Right kidney (tissue), 1 donor: ENCODE results near the gene ENOX1.

ENCODE experiments used
- DNase-seq: peaks from one replicate; pipeline ENCODE4 v3.0.0-alpha.2; 2016

ENOX1 gene

DNA sequence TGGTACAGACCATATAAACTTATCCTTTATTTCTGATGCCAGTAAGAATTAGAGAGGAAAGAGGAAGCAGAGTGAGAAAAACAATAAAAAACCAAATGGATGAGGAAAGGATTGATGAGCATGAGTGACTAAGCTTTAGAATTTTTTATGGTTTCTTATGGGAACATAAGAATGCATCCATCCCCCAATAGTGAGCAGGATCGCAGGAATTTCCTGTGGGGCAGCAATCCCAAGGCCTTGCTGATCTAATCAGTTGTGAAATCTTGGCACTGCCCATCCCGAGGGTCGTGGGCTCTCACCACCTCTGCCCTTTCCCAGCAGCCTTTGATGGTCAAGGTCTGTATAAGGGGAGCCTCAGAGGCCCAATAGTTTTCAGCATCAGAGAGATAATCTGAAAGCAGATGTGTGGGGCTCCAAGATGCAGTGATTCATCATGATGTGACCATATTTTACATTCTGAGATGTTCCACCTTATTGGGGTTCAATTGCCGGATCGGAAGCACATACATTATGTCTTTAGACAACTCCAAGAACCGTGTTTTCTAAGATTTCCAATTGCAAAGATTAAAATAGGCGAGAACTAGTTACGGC lies 541.3 kb downstream of the ENOX1 start:
- no peak for DNase-seq

DNA sequence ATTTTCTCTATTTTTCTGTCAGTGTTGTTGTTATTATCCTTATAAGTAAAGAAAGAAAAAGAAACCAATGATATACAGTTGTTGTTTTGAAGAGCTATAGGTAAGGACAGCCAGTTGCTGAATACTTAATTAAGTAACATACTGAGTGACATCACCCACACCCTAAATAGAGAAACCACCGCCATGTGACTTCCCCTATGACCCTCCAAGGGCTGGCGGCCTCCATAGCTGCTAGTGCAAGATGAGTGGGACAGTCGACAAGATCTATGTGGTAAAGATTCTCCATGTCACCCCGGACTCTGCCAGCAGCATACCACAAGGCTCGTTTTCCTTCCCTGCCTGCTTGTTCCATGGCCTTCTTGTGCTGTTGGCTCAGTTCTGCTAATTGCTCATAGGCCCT lies 542.3 kb downstream of the ENOX1 start:
- DNase-seq: no peak

DNA sequence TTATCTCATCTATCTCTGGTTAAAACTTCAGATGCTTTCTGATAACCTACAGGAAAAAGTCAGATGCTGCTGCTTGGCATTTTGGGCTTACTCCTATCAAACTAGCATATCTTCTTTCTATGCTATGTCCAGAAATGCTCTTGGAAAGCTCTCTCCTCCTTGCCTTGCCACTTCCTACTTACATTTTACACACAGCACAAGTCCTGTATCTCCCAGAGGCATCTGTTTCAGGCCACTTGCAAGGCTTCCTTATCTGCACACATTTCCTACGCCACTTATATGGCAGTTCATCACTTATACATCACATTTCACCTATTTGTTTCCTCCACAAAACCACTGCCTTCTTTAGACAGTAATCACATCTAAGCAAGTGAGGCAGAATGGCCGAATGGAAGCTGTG lies 543.1 kb downstream of the ENOX1 start:
- no peak for DNase-seq

DNA sequence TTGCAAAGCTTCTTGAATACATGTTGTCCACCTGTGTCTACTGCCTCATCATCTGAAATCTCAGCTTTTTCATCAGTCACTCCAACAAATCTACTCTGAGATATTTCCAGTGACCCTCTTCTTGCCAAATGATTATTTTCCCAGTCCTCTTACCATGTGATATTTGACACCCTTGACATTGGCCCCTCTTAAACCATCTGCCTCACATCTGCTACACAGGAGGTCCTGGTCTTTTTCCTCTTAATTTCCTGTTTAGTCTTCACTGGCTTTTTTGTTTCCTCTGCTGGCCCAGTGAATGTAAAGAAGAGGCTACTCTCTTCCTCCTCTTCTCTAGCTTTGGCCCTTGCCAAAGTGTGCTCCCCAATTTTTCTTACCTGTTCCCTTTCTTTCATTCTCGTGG lies 544.7 kb downstream of the ENOX1 start:
- DNase-seq: no peak

DNA sequence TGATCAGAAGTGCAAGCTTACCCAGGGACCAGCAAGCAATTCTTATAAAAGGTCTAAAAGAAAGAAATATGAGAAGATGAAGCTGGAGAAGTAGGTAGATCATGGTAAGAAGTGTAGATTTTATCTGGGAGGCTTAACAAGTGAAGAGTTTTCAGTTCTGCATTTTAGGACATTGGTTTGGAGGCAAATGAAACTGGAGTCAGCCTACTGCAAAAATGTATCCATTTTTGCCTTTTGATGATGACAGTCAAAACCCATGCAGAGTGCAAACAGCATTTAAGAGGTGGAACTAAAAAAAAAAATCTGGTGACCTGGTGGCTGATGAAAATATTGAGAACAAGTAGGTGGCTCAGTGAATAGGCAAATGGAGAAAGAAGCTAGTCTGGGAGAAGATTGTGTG lies 546.5 kb downstream of the ENOX1 start:
- DNase-seq: no peak

DNA sequence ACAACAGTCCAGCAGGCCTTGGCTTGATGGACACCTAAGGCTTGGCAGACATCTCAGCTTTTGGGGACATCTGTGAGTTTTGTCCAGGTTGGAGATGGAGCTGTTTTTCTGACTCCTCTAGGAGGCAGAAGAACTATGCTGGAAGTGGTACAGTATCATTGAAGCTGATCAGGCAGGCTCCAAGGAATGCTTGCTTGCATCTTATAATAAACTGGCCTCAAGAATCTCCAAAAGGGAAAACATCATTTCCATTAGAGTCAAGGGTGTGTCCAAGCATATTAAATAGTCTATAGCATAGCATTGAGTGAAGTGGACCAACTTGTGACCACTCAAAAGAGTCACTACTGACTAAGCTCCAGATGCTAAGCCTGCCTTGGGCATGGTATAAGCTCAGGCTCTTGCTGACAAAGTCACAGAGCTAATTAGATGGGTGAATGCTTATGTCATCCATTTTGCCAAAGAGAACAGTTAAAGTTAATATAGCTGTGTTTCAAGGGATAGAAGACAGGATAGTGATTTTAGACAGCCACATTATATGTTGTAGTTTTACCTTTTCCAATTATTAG lies 547.4 kb downstream of the ENOX1 start:
- no peak for DNase-seq

DNA sequence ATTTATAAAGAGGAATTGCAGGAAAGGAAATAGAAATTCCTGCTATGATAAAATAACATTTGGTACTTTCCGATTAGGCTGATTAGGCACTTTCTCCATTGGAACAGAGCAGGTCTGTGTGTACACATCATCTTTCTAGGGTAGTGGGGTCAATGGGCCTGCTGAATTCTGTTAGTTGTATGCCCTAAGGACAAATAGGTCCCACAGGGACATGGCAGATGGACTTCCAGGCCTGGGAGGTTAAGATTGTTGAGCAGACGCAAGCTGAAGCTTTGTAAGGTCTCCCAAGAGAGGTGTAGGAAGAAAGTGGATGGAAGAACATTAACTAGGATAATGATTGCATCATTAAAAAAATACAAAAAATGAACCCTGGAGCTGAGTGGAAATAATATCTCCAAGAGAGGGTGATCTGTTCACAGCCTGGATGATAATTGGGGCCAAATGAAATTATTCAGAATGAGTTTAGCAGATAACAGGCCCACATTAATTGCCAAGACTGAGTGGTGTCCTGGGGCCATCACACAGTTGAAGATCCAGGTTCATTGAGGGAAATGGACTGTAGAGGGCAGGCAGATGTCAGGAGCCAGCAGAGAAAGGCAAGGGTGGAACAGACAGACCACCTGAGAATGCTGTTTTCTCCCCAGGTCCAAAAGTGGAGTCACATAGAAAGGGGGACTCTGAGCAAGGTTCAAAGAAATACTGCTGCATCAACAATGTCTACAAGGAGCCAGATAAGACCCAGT lies 548.3 kb downstream of the ENOX1 start:
- no peak for DNase-seq

DNA sequence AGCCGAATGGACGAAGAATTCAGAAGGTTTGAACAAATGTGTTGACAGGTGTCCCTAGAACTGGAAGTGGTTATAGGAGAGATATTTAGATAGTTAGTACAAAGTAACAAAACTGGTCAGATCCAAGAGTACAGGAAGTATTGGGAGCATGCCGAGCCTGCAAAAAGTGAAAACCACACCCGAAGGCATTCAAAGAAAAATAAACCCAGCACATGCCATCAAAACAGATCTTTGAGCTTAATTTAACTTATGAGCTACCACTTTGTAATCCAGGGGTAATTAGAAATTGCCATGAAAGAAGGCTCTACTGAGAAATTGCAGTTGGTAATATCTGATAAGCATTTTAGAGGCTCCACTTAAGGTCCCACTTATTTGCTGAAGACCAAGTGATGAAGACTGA lies 549.2 kb downstream of the ENOX1 start:
- DNase-seq: no peak

DNA sequence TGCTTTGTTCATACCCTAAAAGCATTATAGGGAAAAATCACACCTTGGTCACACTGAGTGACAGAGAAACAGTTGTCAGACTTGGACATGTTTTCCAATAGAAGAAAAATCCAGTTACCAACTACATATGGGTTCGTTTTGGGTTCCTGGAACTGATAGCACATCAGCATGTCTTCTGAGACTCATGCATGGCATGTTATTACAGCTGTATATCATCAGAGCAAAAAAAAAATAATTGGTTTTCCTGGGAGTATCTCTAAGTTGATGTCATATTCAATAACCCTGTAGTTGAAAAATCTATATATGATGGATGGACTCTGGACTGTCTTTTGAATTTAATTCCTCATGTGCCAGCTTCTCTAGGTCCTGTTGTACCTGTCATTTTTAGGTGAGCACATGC lies 551.7 kb downstream of the ENOX1 start:
- no peak for DNase-seq

DNA sequence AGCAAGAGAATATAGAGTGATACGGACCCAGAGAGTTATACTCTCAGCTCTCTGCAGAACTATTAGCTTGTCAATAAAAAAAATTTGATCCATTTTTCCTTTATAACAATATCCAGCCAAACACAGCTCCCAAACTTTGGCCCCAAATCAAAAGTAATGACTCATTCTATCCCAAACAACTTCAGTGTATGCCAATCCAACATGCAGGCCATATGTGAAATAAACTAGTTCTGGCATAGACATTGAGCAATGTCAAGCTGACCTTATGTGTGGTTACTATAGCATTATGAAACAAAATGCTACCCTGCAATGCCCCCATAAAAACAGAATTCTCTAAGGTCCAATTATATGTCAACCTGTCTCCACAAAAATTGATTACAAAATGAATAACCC lies 553.9 kb downstream of the ENOX1 start:
- no peak for DNase-seq

DNA sequence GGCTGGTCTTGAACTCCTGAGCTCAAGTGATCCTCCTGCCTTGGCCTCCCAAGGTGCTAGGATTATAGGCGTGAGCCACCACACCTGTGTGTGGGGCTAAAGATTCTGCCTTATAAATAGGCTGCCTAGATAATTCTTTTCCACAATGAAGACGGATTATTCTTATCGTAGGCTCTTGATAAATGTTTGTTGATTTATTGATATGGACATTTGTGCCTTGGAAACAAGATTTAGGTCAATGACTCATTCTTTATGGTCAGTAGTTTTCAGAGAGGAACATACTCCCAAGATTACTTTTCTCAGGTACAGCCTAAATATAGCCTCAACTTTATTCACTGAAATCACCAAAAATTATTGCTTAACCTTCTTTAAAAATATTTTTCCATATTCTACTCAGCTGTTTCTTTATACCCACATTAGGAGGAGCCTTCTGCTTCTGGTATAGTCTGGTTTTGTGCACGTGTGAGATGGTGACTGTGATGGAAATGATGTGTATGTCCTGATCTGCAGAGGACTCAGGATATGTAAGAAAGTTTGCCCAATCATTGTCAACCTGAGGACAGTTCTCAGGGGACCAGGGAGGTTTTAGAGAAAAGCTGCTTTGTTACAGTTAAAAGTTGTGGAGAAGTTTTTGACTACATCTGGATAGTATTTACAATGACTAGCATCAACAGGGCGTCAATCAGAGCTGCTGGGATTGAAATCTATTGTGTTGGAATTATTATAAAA lies 554.5 kb downstream of the ENOX1 start:
- DNase-seq: no peak

DNA sequence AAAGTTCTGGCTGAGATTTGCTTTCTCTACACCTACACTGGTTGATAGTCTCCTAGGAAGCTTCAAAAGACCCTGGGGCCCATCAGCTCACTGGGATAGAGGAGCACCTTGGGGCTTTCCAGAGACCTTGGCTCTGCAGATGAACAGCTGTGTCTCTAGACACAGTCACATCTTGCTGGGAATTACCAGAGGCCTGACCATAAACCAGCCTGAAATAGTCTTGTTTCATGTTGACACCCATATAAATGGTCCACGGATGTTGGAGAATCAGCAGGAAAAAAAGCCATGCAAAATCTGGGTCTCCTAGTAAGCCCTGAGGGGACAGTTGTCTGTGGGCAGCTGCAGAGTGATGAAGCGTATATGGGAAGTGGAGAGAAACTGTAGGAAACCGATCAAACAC lies 555.8 kb downstream of the ENOX1 start:
- DNase-seq: no peak

DNA sequence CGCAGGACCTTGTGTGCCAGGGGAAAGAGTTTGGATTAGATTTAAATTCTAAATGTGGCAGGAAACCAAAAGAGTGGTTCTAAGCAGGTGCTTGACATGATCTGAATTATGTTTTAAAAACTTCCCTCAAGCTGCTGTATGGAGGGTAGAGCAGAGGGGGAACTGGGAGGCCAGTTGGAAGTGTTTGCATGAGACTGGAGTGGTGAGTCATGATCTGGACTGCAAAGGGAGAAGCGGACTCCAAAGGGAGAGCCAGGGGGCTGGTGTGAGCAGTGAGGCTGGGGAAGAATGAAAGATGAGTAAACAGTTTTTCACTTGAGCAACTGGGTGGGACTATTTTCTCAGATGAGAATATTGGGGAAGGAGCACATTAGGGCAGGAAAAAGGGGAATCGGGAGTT lies 557.3 kb downstream of the ENOX1 start:
- no peak for DNase-seq

DNA sequence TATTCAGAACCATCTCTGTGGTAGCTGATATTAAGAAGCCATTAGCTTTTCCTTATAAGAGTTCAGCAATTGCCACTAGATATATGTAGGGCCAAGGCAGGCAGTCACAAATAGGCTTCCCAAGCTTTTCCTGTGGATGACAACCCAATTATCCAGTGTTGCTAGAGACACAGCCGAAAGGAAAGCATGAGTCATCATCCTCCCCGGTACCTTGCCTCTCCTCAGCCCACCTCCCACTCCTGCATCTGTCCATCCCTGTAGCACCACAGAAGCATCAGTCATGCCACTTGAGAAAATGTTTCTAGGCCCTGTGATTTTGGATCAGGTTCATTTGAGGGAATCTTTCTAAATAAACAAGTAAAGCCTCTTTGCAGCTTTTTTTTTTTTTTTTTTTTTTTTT lies 559.1 kb downstream of the ENOX1 start:
- no peak for DNase-seq

DNA sequence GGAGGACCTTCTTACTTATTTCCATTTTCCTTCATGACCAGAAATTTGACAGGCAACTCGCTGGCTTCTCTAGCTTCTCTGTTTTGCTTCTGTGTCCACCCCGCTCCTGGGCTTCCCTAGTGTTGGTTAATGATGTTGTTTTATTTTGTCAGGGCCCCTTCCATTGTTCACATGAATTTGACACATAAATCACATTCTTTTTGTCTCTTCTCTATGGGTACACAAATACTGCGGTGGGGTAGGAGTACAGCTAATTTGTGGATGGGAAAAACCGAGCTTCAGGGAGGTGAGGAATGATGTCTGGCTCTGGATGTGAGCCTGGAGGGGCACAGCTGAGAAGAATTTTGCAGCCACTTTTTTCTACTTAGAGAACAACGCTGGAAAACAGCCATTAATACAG lies 563.6 kb downstream of the ENOX1 start:
- DNase-seq: no peak

DNA sequence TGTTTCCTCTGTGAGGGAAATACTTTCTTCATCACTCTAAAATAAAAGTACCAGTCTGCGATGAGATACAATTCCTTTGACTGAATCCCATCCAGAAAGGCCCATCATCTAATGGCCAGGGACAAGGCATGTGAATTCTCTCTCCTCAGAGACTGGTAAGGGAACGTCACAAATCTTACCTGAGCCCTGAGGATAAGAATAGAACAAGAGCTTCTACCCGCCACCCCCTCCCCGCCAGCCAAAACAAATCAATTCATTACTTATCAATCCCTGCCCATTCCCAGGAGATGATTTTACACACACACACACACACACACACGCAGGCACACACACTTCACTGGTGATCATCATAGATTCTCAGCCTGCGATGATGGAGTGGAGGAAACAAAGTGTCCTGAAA lies 564.7 kb downstream of the ENOX1 start:
- DNase-seq: no peak

DNA sequence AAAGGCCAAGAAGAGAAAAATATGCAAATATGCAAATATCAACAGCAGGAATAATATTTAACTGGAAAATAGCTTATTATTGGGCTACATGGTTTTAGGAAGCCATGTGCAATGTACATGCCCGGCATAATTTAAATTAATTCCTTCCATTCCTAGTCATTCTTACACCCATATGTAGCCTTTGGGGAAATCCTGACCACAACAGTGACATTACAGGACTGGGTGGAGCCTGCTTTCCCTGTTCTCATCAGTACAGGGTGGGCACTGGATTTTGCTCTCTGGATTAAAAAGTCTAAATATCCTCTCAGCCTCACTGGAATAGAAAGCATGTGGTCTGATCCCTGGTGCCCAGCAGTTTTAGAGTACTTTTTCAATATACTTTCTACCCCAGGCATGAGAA lies 565.2 kb downstream of the ENOX1 start:
- DNase-seq: no peak

DNA sequence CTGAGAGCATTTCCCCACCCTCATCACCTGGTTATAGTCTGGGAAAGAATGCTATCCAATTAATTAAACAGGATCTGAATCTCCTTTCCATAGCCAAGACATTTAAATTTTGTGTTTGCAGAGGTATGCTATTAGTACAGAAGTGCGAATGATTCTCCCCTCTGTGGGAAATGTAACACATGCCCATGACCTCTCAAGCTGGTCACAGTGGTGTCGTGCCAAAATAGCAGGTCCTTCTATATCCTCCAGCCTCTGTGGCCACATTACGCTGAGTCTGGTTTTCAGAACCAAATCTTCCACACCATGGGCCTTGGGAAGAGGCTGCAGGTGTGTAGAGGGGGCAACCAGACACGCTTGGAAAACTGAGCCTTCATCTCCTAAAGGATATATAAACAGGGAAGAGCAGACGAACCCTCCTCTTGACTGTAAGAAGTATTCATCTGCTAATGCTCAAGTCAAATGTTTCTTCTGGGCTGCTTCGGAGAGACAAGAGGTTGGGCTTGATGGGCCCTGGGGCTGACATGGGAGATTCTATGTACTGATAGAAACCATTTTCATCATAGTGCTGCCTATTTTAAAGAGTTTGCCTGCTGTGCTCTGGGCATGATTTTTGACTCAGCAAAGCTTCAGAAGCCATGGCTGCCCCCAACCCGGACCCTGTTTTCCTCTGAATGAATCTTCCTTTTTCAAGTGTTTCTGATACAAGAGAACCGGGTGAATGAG lies 565.7 kb downstream of the ENOX1 start:
- DNase-seq: no peak

DNA sequence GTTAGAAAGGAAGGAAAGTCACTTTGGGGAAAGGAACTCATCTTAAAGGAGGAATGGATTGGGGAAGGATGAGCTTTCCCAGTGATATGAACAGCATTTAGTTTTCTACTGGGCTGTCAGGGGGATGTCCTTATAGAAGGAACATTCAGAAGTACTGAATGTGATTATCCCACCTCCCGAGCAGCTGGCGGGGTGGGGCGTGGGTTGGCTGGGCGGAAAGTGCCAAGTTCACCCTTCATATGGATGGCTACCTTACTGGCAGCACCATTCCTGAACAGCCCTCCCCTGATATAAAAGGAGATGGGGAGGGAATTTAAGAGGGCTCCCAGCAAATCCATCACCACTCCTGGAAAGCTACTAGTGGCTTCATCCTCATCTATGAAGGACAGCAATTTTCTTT lies 572.6 kb downstream of the ENOX1 start:
- no peak for DNase-seq

DNA sequence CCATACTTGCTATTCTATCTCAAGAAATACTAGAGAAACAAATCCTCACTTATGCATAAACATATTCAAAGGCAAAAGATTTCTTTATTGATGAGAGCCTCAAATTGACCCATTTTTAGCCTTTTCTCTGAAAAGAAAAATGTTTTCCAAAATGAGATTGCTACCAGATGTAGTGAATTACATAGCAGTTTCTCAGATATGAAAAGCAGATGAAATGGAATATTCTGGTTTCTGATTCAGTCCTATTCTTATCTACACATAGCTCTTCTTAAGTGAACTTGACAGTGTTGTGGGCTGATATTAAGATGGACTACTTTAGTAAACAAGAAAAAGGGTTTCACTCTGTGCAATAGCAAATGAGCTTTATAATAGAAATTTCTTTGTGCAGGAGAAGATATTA lies 579.9 kb downstream of the ENOX1 start:
- DNase-seq: no peak

DNA sequence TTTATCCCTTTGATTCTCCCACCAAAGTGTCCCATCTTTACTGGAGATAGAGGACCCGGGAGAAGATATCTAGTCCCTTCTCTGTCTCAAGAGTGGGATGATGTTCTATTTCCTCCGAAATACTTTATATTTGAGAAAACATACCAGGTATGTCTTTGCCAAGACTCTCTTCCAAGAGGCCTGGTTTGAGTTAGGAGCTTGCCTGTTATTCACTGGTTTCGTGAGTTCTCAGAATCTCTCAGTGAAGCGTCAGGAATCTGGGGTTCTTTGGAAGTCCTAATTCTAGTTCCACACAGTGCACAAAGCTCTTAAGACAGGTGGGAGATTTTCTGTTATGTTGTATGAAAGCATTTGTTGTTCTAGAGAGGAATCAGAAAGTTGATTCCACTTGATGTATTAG lies 581.4 kb downstream of the ENOX1 start:
- no peak for DNase-seq

DNA sequence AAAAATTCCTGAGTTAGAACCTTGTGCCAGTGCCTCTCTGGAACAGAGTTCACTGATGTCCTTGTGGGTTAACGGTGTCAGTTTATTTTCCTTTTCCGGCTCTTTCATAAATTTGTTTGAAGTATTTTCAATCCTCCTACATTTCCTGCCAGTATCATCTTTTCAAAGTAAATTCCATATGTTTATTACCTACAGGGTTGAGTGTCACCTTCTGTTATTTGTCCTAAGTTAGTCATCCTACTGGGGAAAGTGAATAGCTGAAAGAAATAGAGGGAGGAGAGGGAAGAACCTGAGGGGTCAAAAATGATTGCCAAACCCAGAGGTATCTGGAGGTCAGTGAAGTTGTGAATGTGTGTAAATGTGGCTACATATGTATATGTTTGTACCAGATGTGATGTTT lies 582.2 kb downstream of the ENOX1 start:
- no peak for DNase-seq

DNA sequence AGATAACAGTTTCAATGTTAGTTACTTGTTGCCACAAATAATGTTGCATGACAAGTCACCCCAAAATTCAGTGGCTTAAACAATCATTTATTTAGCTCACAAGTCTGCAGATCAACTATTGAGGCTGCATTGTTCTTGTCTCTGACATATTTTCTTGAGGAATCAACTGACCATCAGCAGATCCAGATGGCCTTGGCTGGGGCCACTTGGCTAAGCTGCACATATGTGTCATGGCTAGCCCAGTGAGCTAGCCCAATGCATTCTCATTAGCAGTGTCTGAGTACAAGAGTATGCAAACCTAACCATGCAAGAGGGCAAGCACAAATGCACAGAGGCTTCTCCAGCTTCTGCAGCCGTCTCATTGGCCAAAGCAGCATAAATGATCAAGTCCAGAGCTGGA lies 583.0 kb downstream of the ENOX1 start:
- DNase-seq: no peak
